NCI-H446 (cell line): ENCODE data around the gene NEDD8.
A peak's percentile ranks its signal among the peaks of the same experiment; 100 is the strongest.
"Not testable (repeated sequence)": the region's sequence is repeated elsewhere in the genome, so short reads cannot be mapped to it uniquely, and the experiment has no call there.

Experiments used
- DNase-seq, 2 experiments: peaks; one replicate each; lab custom pipeline; 2025; lab: John Stamatoyannopoulos, UW

The NEDD8 gene

DNA sequence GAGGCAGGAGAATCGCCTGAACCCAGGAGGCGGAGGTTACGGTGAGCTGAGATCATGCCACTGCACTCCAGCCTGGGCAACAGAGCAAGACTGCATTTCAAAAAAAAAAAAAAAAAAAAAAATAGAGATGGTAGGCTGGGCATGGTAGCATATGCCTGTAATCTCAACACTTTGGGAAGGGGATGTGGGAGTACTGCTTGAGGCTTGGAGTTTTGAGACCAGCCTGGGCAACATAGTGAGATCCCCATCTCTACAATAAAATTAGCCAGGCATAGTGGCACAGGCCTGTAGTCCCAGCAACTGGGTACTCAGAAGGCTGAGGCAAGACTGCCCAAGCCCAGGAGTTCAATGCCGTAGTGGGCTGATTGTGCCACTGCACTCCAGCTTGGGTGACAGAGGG, 9.2 kb downstream of the NEDD8 start:
- DNase-seq = not testable (repeated sequence)

DNA sequence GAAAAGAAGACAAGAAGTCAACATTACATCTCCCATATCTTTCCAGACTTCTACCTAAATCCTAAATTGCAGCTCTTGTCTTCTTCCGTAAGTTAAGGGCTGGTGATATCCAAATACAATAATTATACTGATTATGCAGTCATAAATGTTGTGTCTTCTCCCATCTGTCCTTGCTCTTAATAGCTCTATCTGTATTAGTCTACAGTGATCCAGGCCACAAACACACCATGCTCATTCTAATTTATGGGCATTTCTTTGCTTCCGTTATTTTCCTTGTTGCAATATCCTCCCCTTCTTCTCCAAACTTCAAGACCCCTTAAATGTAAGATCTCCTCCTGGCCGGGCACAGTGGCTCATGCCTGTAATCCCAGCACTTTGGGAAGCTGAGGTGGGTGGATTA, 12.6 kb downstream of the NEDD8 start:
- no peak for DNase-seq

DNA sequence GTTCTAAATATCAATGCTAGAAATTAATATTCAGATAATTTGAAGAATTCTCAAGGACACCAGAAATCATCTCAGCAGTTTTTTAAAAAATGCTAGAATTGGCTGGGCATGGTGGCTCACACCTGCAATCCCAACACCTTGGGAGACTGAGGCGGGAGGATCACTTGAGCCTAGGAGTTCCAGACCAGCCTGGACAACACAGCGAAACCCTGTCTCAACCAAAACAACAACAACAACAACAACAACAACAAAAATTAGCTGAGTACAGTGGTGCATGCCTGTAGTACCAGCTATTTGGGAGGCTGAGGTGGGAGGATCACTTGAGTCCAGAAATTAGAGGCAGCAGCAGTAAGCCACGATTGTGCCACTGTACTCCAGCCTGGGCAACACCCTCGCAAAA, 13.1 kb downstream of the NEDD8 start:
- no peak for DNase-seq

DNA sequence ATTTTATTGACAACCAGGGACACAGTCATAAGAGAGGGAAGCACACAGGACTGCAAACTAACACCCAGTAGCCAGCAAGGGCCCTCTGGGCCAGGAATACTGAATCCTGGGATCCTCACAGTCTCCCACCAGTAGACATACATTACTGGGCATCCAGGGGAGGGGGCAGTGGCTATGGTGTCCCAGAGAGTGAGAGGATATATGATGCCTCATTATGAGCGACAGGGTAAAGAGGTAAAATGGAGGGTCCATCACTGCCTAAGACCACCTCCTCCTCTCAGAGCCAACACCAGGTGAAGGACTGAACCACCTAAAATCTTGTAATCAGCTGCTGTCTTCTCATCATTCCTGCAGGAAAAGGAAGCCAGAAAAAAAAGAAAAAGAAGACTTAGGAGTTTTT, 15.3 kb downstream of the NEDD8 start:
- not testable (repeated sequence) for DNase-seq

DNA sequence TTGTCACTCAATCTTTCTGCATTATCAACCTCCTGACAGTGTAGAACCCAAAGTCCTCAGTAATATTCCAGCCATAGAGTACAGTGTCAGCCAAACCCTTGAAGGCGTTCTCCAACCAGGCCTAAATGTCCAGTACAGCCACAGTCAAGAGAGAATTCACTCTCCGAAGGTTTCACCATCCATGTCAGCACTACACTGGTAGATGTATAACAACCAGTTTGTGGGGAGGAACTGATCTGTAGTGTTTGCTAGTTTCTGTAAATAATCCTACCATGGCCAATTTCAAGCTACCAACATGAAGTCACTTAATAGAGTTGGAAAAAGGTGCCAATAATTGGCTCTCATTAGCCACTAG, 15.8 kb downstream of the NEDD8 start:
- no peak for DNase-seq

DNA sequence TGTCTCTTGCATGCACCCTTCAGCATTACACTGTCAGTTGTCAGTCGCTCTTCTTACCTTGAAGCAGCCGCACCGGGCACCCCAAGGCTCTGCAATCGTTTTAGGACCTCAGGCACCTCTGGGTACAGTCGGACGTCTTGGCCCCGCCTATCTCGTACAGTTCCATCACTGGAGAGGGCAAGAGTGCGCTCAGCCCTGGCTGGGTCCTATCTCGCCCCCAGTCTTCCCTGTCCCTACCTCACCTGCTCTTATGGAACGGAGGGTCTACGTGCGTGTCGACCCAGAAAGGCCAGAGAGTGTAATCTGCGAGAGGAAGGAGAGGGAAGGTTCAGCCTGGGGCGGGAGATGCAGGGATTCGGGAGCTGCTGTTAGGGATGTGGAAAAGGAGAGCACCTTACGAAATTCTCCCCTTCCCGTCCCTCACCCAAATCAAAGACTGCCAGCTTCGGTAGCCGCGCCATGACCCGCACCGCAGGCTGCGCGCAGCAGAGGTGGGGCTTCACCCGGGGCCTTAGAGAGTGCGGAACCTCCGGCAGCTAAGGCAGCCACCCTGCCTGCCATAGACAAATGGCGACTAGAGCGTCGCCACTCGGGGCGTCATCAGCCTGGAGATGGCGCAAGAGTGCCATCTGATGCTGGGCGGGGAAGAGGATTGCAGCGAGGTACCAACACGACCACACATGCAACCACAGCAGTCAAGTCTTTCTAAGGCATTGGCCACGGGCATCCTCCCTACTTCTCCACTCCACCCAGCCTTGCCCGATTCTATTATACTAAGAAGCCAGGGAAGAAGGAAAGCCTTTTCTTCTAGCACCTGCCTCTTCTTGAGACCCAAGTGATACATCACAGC, 16.4 kb downstream of the NEDD8 start, which contains the start of gene MDP1:
Gene MDP1 (minus strand): TSS at position 572 of the 850 bp plus-strand sequence. CDS start 111 bp downstream, at position 461.
- peak; percentile 70 to 88 for DNase-seq

DNA sequence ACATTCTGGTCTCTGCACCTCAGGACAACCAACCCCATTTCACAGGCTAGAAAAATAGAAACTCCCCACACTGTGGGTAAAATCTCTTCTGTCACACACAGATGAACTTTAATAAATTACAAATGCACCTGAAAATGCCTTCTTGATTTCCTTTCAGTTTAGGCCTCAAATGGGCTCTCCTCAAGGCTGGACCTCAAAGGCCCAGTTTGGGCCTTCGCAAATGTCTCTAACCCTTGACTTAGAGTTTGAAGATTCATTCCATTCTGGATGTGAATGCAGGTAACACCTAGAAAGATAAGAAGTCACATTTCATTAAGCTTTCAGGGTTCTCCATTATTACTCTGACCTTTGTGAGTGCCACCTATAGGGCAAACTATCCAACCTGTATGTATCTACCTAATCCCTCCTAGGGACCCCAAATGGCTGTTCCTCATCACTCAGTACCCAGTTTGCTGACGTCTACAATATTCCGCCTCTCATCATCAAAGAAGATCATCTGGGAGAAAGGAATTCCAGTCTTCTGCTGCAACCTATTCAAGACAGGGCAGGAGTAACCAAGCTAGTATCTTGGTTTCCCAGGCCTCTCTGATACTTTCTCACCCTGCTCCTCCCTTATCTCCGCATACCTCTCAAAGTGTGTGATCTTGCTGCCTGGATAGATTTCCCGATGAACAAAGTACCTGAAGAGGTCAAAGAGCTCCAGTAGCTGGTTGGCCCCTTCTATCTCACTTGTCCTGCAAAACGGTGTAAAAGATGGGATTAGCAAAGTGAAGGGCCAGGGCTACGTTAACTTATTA, 18.1 kb downstream of the NEDD8 start:
- DNase-seq = no peak

DNA sequence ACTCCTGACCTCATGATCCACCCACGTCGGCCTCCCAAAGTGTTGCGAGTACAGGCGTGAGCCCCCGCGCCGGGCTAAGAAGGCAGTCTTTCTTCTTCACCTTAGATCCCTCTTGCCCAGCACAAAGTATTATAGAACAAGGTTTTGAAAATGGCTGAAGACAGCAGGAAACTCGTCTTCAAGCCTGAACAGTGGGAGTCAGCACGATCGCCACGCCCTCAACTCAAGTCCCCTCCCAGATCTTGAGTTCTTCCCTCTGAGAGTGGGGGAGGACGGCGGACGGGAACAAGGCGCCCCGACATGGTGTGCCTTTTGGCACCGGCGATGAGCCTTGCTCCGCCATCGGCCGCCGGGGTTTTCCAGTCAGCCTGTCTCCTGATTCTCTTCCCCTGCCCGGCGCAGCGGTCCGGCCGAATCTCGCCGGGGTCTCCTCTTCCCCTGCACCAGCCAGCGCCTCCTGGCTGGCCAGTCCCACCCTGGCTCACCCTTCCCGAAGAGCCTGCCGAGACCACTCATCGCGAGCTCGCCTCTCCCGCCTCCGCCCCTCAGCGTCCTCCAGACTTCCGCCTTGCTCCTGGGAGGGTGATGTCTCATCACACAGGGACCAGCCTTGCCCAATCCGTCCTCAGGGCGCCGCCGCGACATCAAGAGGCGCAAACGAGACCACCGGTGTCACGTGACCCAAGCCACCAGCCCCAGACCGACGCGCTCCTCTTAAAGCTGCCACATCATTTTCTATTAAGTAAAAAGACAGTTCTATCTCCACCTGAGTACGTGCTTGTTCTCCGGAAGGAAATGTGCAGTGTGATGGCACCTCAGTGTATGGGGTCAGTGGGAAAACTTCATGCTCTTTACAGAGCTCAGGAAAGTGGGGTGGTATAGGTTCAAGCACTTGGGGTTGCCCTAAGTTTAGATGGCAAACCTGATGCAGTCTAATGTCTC, 19.0 kb downstream of the NEDD8 start, which contains the start of gene CHMP4A:
Gene CHMP4A (minus strand): TSS at position 565 of the 942 bp plus-strand sequence. CDS start 49 bp downstream, at position 516.
- peak; percentile 97 to 98 for DNase-seq

DNA sequence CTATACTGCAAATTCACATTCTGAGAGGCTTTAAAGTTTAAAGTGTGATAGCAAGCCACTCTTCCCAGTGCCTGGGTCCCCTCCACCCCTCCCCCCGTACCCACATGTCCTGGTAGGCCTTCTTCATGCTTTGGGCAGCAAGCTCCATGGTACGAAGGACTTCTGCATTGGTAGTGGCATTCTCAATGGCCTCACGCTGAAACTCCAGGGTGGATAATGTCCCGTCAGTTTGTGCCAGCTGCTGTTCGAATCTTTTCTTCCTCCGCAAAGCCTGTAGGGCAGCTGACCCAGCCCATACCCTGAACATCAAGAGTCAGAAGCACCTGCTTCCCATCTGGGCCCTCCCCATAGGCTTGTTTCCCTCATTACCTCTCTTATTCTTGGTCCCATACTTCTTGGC, 20.9 kb downstream of the NEDD8 start:
- DNase-seq = no peak

DNA sequence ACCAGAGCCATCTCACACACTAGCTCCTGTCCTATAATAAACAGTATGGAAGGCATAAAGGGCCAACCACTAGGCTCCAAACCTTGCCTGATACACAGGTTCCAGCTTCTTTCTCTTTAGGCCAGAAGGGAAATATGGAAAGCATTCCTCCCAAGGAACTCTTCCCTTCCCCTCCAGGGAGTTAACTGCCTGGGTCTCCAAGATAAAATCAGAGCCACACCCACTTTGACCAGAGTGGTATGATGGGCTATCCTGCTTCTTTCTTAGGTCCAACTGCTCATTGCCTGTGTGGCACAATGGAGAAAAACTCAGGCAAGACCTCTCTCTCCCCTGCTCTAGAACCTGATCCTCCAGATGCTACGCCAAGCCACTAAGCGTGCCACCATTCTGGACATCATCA, 24.5 kb downstream of the NEDD8 start:
- DNase-seq = no peak

DNA sequence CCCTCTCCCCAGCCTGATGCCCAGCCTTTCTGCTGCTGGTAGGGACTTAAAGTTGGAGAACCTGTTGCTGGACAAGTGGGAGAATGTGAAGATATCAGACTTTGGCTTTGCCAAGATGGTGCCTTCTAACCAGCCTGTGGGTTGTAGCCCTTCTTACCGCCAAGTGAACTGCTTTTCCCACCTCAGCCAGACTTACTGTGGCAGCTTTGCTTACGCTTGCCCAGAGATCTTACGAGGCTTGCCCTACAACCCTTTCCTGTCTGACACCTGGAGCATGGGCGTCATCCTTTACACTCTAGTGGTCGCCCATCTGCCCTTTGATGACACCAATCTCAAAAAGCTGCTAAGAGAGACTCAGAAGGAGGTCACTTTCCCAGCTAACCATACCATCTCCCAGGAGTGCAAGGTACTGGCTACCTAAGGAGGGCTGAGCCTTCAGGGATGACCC, 25.0 kb downstream of the NEDD8 start:
- no peak for DNase-seq

DNA sequence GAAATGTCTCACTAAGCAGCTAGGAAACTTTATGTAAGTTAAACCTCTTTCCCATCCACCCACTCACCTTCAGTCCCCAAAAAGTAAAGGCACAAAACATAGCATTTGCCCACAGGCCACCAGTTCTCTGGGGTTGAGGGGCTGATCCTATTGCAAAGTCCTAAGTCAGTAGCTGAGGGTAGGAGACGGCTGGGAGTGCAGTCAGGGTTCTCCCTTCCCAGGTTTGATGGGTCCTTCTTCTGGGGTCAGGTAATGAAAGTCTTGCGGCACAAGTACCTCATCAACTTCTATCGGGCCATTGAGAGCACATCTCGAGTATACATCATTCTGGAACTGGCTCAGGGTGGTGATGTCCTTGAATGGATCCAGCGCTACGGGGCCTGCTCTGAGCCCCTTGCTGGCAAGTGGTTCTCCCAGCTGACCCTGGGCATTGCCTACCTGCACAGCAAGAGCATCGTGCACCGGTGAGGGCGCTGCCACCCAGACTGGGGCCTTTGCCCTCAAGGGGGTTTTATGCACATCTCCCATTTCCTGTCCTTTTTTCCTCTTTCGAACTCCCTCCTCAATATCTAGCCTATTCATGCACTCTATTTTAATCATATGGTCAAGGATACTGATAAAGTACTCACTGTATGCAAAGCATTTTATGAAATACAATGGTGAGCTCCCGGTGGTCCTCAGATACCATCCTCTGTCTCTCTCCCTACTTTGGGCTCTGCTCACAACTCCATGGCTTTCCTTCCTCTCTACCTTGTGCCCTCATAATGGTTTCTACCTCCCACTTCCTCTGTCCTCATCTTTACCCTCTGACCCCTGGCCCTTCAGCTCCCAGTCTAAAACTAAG, 25.7 kb downstream of the NEDD8 start:
- DNase-seq = no peak

DNA sequence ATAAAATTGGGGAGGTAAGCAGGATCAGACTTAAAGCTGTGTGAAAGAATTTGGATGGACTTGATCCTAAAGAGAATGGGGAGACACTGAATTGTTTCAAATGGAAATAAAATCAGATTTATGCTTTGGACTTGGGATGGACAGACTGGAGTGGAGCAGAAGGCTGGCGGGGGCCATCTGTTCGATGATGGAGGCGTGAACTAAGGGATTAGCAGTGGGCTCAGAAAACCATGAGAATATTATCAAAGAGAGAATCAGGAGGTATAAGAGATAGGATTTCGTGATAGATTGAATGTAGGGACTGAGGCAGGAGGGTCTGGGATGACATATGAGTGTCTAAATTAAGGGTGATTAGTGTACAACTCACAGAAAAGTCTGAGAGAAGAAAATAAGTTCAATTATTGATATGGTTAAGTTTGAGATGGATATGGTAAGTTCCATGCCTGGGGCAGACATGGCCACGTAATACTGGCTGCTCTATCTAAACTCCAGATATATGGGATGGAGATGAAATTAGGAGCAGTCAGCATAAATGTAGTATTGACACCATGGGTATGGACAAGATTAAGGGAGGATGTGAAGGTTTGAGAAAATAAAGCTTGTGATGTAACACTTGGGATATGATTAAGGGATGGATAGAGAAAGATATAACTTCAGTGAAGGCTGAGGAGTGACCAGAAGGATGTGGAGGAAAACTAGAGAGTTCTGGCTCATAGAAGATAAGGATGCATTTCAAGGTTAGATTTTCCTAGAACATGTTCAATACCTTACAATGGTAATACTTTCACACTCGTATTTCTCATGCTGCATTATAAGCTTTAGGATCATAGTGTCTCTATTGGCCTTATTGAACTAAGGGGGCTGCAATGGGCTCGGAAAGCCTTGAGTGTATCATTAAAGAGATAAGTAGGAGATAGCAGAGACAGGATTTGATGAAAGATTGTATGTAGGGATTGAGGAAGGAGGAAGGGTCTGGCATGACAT, 27.7 kb downstream of the NEDD8 start:
- no peak for DNase-seq

DNA sequence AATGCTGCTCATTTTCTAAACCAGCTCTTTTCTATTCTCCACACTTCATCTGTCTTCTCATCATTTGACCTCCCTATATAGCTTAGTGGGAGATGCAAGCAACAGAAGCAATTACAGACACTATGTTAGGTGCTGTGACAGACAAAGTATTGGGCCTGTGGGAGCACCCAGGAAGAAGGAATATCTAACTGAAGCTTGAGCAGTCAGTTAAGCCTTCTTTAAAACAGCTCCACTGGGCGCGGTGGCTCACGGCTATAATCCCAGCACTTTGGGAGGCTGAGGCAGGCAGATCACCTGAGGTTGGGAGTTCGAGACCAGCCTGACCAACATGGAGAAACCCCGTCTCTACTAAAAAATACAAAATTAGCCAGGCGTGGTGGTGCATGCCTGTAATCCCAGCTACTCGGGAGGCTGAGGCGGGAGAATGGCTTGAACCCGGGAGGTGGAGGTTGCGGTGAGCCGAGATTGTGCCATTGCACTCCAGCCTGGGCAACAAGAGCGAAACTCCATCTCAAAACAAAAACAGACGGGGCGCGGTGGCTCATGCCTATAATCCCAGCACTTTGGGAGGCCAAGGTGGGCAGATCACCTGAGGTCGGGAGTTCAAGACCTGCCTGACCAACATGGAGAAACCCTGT, 28.8 kb downstream of the NEDD8 start:
- DNase-seq = not testable (repeated sequence)

DNA sequence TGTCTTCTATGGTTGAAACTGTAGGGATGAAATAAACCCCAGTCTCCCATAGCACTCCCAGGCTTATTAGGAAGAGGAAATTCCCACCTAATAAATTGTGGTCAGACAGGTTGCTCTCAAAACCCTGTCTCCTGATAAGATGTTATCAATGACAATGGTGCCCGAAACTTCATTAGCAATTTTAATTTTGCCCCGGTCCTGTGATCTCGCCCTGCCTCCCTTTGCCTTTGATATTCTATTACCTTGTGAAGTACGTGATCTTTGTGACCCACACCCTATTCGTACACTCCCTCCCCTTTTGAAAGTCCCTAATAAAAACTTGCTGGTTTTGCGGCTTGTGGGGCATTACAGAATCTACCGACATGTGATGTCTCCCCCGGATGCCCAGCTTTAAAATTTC, 29.6 kb downstream of the NEDD8 start:
- DNase-seq = not testable (repeated sequence)

DNA sequence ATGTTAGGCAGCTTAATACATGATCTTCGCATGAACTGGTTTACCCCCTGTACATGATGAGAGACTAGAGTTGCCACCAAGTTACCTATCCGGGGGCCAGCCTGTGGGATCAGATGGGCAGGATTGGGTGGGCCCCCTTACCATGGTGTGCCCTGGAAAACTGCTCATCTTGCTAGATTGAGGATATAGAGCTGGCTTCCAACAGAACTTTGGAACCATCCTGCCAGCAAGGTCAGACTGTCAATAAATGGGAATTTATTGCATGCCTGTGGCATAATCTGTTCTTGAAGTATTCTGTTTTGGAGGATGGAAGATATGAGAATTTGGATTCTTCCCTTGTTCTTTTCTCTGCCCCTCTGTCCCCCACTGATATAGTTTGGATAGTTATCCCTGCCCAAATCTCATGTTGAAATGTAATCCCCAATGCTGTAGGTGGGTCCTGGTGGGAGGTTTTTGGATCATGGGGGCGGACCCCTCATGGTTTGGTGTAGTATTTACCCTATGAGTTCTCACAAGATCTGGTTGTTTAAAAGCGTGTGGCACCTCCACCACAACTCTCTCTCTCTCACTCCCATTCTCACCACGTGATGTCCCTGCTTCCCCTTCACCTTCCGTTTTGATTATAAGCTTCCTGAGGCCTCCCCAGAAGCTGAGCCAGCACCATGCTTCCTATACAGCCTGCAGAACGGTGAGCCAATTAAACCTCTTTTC, 33.2 kb downstream of the NEDD8 start:
- no peak for DNase-seq

DNA sequence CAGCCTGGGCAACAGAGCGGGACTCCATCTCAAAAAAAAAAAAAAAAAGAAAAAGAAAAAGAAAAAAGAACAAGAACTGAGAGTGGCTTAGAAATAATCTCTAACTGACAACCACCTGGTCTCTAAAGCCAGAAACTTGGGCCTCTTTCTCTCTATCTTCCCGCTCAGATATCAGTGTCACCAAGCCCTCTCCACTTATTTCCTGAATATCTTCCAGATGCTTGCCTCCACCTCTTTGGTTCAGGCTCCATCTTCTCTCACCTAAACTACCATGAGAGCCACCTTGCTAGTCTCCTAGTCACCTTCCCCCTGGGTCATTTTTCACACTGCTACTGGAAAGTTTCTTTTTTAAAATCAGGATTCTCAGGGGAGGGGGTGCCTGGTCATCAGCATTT, 35.1 kb downstream of the NEDD8 start:
- no peak for DNase-seq
